Mesothelial cell of epicardium (in vitro differentiated cells): ENCODE measurements around the gene TACR2. TPM values are rescaled to one million over a fixed set of nuclear protein-coding genes. Genes with fewer than 3 reads are reported as not detected.

Experiments used
- DNase-seq, 2 experiments: peaks; one replicate each; pipeline ENCODE4 v3.0.0; 2021; ENCODE audit warnings: low spot score in 2 of 2; ENCODE audit not compliant: unreplicated experiment in 2 of 2
- H3K27ac Mint-ChIP-seq: 2 replicates; pipeline ENCODE4 v1.8.0; 2021; ENCODE audit warnings: mixed read lengths
- H3K27me3 Mint-ChIP-seq: 2 replicates; pipeline ENCODE4 v1.8.0; 2021; ENCODE audit warnings: low read depth, mixed read lengths
- H3K36me3 Mint-ChIP-seq: 2 replicates; pipeline ENCODE4 v1.8.0; 2021; ENCODE audit warnings: mixed read lengths
- H3K4me1 Mint-ChIP-seq: 2 replicates; pipeline ENCODE4 v1.8.0; 2021; ENCODE audit warnings: mixed read lengths
- H3K4me3 Mint-ChIP-seq: 2 replicates; pipeline ENCODE4 v1.8.0; 2021; ENCODE audit warnings: mild to moderate bottlenecking, moderate library complexity, mixed read lengths
- H3K9me3 Mint-ChIP-seq: 2 replicates; pipeline ENCODE4 v1.8.0; 2021; ENCODE audit warnings: mixed read lengths
- CTCF ChIP-seq: fragments of 200-600 bp; sonication (generic); IDR thresholded peaks from one replicate; pipeline ENCODE4 v1.5.0; 2021; ENCODE audit warnings: antibody characterized with exemption; ENCODE audit not compliant: unreplicated experiment
- total RNA-seq: library from RNA; stranded (reverse); gene quantifications from 3 replicates; pipeline ENCODE4 v1.2.1, GENCODE V29; 2021

Gene TACR2
- total RNA-seq, 1 donor from 2014 or later: not detected

GRCh38 chr10:69463886-69464285 is 47.2 kb upstream of the TACR2 start:
- H3K27me3 Mint-ChIP-seq: no peaks in the 10 kb centered on the region
- no peak overlapping the region for H3K4me3 Mint-ChIP-seq
- no peak for TF ChIP-seq CTCF
- no peaks in the 10 kb centered on the region for H3K9me3 Mint-ChIP-seq
- peaks cover 8% of the 10 kb centered on the region for H3K4me1 Mint-ChIP-seq
- H3K27ac Mint-ChIP-seq: no peak overlapping the region
- no peak for DNase-seq
- no peaks in the 10 kb centered on the region for H3K36me3 Mint-ChIP-seq

GRCh38 chr10:69461243-69462025 is 44.7 kb upstream of the TACR2 start:
- Mint-ChIP-seq H3K9me3 (no peaks in the 10 kb centered on the region), H3K4me1 (peaks cover 6% of the 10 kb centered on the region), H3K27ac (no peak overlapping the region), H3K4me3 (no peak overlapping the region), H3K27me3 (no peaks in the 10 kb centered on the region), H3K36me3 (no peaks in the 10 kb centered on the region)
- no peak for DNase-seq
- no peak for TF ChIP-seq CTCF

- H3K4me3 Mint-ChIP-seq: no peak overlapping the region
- H3K27ac Mint-ChIP-seq: peak overlapping the region; percentile 39
- TF ChIP-seq CTCF: no peak
- peaks cover 6% of the 10 kb centered on the region for H3K4me1 Mint-ChIP-seq
- H3K9me3 Mint-ChIP-seq: no peaks in the 10 kb centered on the region
- H3K36me3 Mint-ChIP-seq: no peaks in the 10 kb centered on the region
- no peaks in the 10 kb centered on the region for H3K27me3 Mint-ChIP-seq
- DNase-seq: no peak
Measured at GRCh38 chr10:69460576-69461242, 44.0 kb upstream of the TACR2 start.

- Mint-ChIP-seq H3K4me1 (peaks cover 6% of the 10 kb centered on the region), H3K27me3 (no peaks in the 10 kb centered on the region), H3K9me3 (no peaks in the 10 kb centered on the region), H3K27ac (no peak overlapping the region), H3K36me3 (no peaks in the 10 kb centered on the region), H3K4me3 (no peak overlapping the region)
- no peak for TF ChIP-seq CTCF
- DNase-seq: no peak
Measured at GRCh38 chr10:69459893-69460575, 43.3 kb upstream of the TACR2 start.

GRCh38 chr10:69459101-69459790 is 42.5 kb upstream of the TACR2 start:
- no peaks in the 10 kb centered on the region for H3K9me3 Mint-ChIP-seq
- DNase-seq: no peak
- H3K27me3 Mint-ChIP-seq: no peaks in the 10 kb centered on the region
- no peak overlapping the region for H3K4me3 Mint-ChIP-seq
- TF ChIP-seq CTCF: no peak
- no peak overlapping the region for H3K27ac Mint-ChIP-seq
- peaks cover 6% of the 10 kb centered on the region for H3K4me1 Mint-ChIP-seq
- H3K36me3 Mint-ChIP-seq: no peaks in the 10 kb centered on the region
